Measurements from ENCODE around the gene RRM1. TPM values are rescaled to one million over a fixed set of nuclear protein-coding genes. Genes with fewer than 3 reads are reported as not detected.

The RRM1 gene
- total and polyA plus RNA-seq, 10 of the 15 experiments (the other 5 are each of a cell fraction or from before 2014, with no cell fraction given) = 94.0 to 255 (median 148) TPM

GRCh38 chr11:4123218-4123617 is 28.6 kb downstream of the RRM1 start (continued):
- no peak for TF ChIP-seq ZNF687 (IDR thresholded peaks at IDR 0.05)
- TF ChIP-seq CBX5 (IDR thresholded peaks at IDR 0.05; ENCODE audit: low read depth) = no peak
- no peak for TF ChIP-seq SRF (IDR thresholded peaks at IDR 0.05; ENCODE audit: low read depth in 2 of 2, low read length in 2 of 2)
- no peak for TF ChIP-seq ZBTB4 (CRISPR knock-in tag; IDR thresholded peaks at IDR 0.05)
- no peak for TF ChIP-seq MYC (IDR thresholded peaks at IDR 0.05; ENCODE audit: insufficient read depth, insufficient read length, insufficient replicate concordance, low read length, severe bottlenecking)
- no peak for TF ChIP-seq WRNIP1 (IDR thresholded peaks at IDR 0.05; ENCODE audit: borderline replicate concordance, low read depth, low read length)
